Uterus (tissue), 4 donors: ENCODE results near the gene FOXC1. TPM values are rescaled to one million over a fixed set of nuclear protein-coding genes. Genes with fewer than 3 reads are reported as not detected.
A peak's percentile ranks its signal among the peaks of the same experiment; 100 is the strongest.

Experiments
- DNase-seq, 2 donors: peaks; one replicate each; pipeline ENCODE4 v3.0.0-alpha.2; 2019 to 2020
- H3K27ac ChIP-seq, 2 donors: fragments of 200-600 bp; sonication (generic); 1 replicate in 1 of 2; 2 replicates in 1 of 2; pipeline ENCODE4 v1.5.1; 2016 to 2018
- H3K27me3 ChIP-seq, 2 donors: fragments of 200-600 bp; sonication (generic); one replicate each; pipeline ENCODE4 v1.5.1; 2018 to 2019; ENCODE audit warnings: control low read depth in 1 of 2
- H3K36me3 ChIP-seq, 2 donors: fragments of 200-600 bp; sonication (generic); one replicate each; pipeline ENCODE4 v1.5.1; 2019; ENCODE audit warnings: control low read depth in 1 of 2
- H3K4me1 ChIP-seq, 2 donors: fragments of 200-600 bp; sonication (generic); one replicate each; pipeline ENCODE4 v1.5.1; 2018 to 2019; ENCODE audit warnings: control low read depth in 1 of 2
- H3K4me3 ChIP-seq, 2 donors: fragments of 200-600 bp; sonication (generic); 1 replicate in 1 of 2; 2 replicates in 1 of 2; pipeline ENCODE4 v1.5.1; 2018 to 2019; ENCODE audit warnings: mild to moderate bottlenecking in 1 of 2
- H3K9me3 ChIP-seq, 2 donors: fragments of 200-600 bp; sonication (generic); one replicate each; pipeline ENCODE4 v1.5.1; 2019; ENCODE audit warnings: control low read depth in 1 of 2
- CTCF ChIP-seq, 4 experiments: fragments of 200-600 bp in 2 of 4; fragments of 450-650 bp in 2 of 4; sonication (generic) in 2 of 4; IDR thresholded peaks; one replicate each; pipeline ENCODE4 v1.5.1; 2016 to 2019; ENCODE audit warnings: antibody characterized with exemption in 4 of 4, mild to moderate bottlenecking in 2 of 4, moderate library complexity in 1 of 4
- POLR2A ChIP-seq, 2 donors: fragments of 450-650 bp; IDR thresholded peaks; one replicate each; pipeline ENCODE4 v1.6.1; 2016; ENCODE audit warnings: antibody characterized with exemption in 2 of 2, mild to moderate bottlenecking in 1 of 2, moderate library complexity in 1 of 2
- intact Hi-C: fragments of 100-400 bp; cut with DNase I; formaldehyde crosslinking; loops from one replicate; pipeline ENCODE4 v1.15.1; 2023; ENCODE audit warnings: low total_unique reads
- total RNA-seq, 4 donors: library from RNA; depleted of rRNA in 3 of 4; stranded (reverse); fragments of >200 nt in 3 of 4; gene quantifications; one replicate each; pipeline versions ENCODE4 v1.1.0 to v1.2.4, GENCODE V29; 2014 to 2023
- donor health status: DM: yes; HTN: yes; CAD: no.

The FOXC1 gene
- total RNA-seq, 4 donors from 2014 or later: 1.8 to 15.2 (median 5.1) TPM

- H3K27ac ChIP-seq: peak overlapping the region; percentile 13 to 47
- H3K27me3 ChIP-seq: no peaks in the 10 kb centered on the region
- TF ChIP-seq CTCF (IDR thresholded peaks at IDR 0.05) (no peak), POLR2A (IDR thresholded peaks at IDR 0.05) (no peak)
- intact Hi-C loops: no loop called here
- no peaks in the 10 kb centered on the region for H3K36me3 ChIP-seq
- H3K9me3 ChIP-seq: peaks cover 0 to 9% of the 10 kb centered on the region in 2 donors
- peak in 1 of 2 donors; percentile 34 for DNase-seq
- H3K4me3 ChIP-seq: no peak overlapping the region
- no peaks in the 10 kb centered on the region for H3K4me1 ChIP-seq
Measured at GRCh38 chr6:1575210-1576041, 34.3 kb upstream of the FOXC1 start.

GRCh38 chr6:1576166-1576565 lies 33.5 kb upstream of the FOXC1 start:
- no peak for DNase-seq
- no peaks in the 10 kb centered on the region for H3K36me3 ChIP-seq
- peaks cover 0 to 3% of the 10 kb centered on the region in 2 donors for H3K9me3 ChIP-seq
- intact Hi-C loops: no loop called here
- TF ChIP-seq POLR2A (IDR thresholded peaks at IDR 0.05) (no peak), CTCF (IDR thresholded peaks at IDR 0.05) (no peak)
- no peak overlapping the region for H3K4me3 ChIP-seq
- H3K4me1 ChIP-seq: no peaks in the 10 kb centered on the region
- H3K27ac ChIP-seq: no peak overlapping the region
- no peaks in the 10 kb centered on the region for H3K27me3 ChIP-seq

GRCh38 chr6:1576711-1577110 lies 33.0 kb upstream of the FOXC1 start:
- Histone ChIP-seq H3K4me1 (no peaks in the 10 kb centered on the region), H3K4me3 (no peak overlapping the region), H3K27me3 (no peaks in the 10 kb centered on the region), H3K27ac (no peak overlapping the region), H3K9me3 (peaks cover 0 to 3% of the 10 kb centered on the region in 2 donors), H3K36me3 (no peaks in the 10 kb centered on the region)
- DNase-seq: no peak
- TF ChIP-seq CTCF (IDR thresholded peaks at IDR 0.05) (no peak), POLR2A (IDR thresholded peaks at IDR 0.05) (no peak)
- intact Hi-C loops: no loop called here

GRCh38 chr6:1577146-1577680 lies 32.5 kb upstream of the FOXC1 start:
- H3K9me3 ChIP-seq: no peaks in the 10 kb centered on the region
- no peak overlapping the region for H3K27ac ChIP-seq
- no peaks in the 10 kb centered on the region for H3K4me1 ChIP-seq
- no peak for TF ChIP-seq CTCF (IDR thresholded peaks at IDR 0.05)
- TF ChIP-seq POLR2A (IDR thresholded peaks at IDR 0.05): no peak
- no peak for DNase-seq
- H3K27me3 ChIP-seq: no peaks in the 10 kb centered on the region
- H3K4me3 ChIP-seq: no peak overlapping the region
- H3K36me3 ChIP-seq: no peaks in the 10 kb centered on the region
- intact Hi-C loops: no loop called here
